IPS-11a (cell line): ENCODE measurements around the gene KLF6.
"Not testable (repeated sequence)": the region's sequence is repeated elsewhere in the genome, so short reads cannot be mapped to it uniquely, and the experiment has no call there.

Experiments
- H3K4me3 ChIP-seq: one replicate; pipeline ENCODE4 v1.5.1; 2013; ENCODE audit warnings: low read depth, low read length, control low read depth

The KLF6 gene

GRCh38 chr10:3737864-3738263, 47.1 kb downstream of the KLF6 start:
- H3K4me3 ChIP-seq, result no peak overlapping the region

GRCh38 chr10:3735175-3735574, 49.8 kb downstream of the KLF6 start:
- H3K4me3 ChIP-seq, result no peak overlapping the region

- H3K4me3 ChIP-seq, result no peak overlapping the region
These were observed 50.9 kb downstream of the KLF6 start for GRCh38 chr10:3734111-3734510.

- H3K4me3 ChIP-seq, result not testable (repeated sequence)
These were observed 52.8 kb downstream of the KLF6 start for GRCh38 chr10:3732183-3732582.

GRCh38 chr10:3729397-3729976, 55.5 kb downstream of the KLF6 start:
- no peak overlapping the region for H3K4me3 ChIP-seq

GRCh38 chr10:3728563-3728962, 56.4 kb downstream of the KLF6 start:
- H3K4me3 ChIP-seq, result no peak overlapping the region

GRCh38 chr10:3727268-3727667, 57.7 kb downstream of the KLF6 start:
- H3K4me3 ChIP-seq, result no peak overlapping the region
